ENCODE measurements around the gene CMIP. TPM values are rescaled to one million over a fixed set of nuclear protein-coding genes. Genes with fewer than 3 reads are reported as not detected.

Gene CMIP
- polyA plus RNA-seq, 12 donors, result 11.8 to 43.9 (median 15.9) TPM; not detected in 1

GRCh38 chr16:81458827-81459598, 14.4 kb downstream of the CMIP start:
- no peak for DNase-seq

GRCh38 chr16:81460075-81460474, 15.5 kb downstream of the CMIP start:
- DNase-seq, result no peak

DNA sequence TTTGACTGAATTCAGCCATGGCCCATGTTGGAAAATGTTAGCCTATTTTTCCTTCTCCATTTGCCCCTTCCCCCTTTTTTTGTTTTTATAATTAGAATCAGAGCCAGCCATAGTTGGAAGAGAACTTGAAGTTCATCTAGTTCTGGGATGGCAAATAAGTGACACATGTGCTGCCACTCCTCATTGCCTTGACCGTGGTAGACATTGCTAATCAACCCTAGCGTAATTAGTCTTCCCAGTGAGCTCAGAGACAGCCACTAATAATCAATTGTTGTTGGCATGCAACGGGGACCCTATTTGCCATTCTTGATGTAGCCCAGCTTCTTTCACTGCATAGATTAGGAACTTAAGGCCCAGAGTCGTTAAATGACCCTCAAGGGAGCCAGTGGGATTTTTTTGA, 16.6 kb downstream of the CMIP start:
- DNase-seq, result no peak

DNA sequence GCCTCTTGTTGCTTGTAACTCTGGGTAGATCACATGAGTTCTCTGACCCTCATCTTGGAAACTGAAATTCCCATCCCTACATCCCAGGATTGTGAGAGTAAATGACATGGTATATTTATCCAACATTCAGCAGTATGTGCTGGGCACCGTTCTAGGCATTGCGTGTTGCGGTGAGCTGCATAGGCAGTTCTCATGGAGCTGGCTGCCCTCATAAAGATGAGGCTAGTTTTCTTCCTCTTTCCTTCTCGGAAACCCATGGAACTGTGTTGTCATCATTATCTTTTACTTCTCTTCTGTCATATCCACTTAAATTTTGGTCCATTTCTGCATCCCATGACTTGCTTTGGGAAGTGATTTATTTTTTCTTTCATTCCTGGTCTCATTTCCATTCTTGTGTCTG, 17.2 kb downstream of the CMIP start:
- no peak for DNase-seq

DNA sequence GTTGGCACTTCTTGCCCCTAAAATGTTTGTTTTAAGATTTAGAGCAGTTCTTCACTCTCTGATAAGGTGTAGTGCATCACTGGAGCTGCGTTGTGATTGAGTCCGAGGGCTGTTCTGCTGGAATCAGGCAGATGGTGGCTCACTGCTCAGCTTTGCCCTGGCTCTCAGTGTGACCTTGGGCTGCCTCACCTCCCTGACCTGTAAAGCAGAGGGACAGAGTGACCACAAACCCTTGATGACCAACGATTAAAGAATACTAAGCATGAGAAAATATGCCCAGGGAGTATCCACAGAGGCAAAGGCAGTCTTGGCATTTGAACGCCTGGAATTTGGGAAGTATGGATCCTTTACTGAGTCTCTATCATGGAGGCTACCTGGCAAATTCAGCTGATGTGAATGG, 18.1 kb downstream of the CMIP start:
- DNase-seq, result no peak

DNA sequence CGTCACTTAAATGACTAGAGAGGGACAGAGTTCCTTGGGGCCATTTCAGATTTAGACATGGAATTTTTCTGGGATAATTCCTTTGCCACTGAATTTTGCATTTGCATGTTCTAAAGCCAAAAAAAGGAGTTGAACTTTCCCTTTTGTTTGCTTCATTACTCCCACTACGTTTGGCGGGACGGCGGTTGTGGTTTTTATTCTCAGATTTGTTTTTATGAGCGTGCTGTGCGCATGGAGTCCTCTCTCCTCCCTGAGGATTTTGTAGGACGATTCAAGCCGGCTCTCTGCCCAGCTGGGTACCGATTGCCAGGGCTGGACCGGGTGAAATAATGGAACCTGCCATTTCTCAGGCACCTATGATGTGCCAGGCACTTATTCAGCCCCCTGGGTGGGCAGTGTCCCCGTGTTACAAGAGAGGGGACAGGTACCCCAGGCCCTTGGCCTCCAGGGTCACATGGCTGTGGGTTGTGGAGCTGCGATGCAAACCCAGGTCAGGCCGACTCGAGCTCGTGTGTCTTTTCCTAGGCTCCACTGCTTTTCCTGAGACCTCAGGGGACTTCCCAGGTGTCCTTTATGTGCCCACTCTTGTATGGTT, 18.8 kb downstream of the CMIP start:
- no peak for DNase-seq

DNA sequence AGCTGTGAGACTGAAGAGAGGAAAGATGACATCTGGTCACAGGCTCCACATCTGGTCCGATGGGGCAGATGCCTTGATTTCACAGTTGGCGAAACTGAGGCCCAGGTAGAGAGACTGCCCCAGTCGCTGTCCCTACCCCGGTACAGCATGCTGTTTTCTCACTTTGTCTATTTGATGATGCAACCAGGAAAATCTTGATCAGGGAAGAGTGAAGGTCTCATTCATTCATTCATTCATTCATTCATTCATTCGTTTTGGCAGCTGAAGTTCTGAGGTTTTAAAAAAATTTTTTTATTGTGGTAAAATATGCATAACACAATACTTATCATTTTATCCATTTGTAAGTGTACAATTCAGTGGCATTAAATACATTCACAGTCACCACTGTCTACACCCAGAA, 19.7 kb downstream of the CMIP start:
- DNase-seq, result no peak

- DNase-seq, result no peak
These were observed 20.9 kb downstream of the CMIP start for GRCh38 chr16:81465375-81465943.

GRCh38 chr16:81466356-81466980, 21.9 kb downstream of the CMIP start:
- DNase-seq, result no peak

DNA sequence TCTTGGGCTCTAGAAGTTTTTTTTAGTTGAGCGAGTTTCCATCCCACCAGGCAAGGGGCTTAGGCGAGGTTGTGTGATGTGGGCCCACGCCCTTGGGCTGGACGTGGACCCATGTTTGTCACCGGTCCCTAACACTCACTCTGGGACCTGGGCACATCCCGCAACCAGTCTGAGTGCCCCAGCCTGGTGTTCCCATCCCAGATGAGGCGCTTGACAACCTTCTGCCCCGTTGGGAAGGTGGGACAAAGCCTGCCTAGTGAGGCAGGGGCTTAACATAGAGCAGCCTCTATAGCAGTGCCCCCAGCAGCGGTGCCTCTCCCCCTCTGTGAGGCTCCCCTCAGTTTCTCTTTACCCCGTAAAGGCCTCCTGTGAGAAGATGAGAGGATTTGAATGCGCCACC, 22.5 kb downstream of the CMIP start:
- no peak for DNase-seq

DNA sequence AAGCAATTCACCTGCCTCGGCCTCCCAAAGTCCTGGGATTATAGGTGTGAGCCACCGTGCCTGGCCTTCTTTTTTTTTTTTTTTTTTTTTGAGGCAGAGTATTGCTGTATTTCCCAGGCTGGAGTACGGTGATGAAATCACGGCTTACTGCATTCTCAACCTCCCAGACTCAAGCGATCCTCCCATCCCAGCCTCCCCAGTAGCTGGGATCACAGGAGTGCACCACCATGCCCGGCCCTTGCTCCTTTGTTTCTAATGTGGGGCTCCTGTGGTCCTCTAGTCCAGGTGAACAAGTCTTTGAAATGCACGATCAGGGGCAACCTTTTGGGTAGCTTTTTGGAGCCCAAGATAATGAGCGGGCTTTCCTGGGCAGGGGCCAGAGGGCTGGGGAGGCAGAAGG, 23.2 kb downstream of the CMIP start:
- no peak for DNase-seq

- DNase-seq, result no peak
These were observed 23.8 kb downstream of the CMIP start for GRCh38 chr16:81468269-81468902.

DNA sequence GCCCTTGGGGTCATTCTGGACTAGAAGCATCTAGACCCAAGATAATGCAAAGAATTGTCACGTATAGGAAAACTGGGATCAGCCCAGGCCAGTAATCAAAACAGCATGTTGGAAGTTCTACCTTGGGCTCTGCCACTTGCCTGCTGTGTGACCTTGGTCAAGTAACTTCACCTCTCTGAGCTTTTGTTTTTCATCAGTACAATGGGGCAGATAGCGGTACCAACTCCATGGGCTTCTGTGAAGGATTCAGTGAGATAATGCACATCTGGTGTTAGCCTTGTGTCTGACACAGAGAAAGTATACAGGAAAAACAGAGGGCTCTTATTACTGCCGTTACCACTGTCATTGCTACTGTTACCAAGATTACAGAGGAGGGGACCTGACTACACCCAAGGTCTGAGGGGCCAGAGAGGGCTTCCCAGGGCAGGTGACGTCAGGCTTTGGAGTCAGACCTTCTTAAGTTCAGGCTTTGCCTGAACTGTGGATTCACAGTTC, 24.6 kb downstream of the CMIP start:
- no peak for DNase-seq

DNA sequence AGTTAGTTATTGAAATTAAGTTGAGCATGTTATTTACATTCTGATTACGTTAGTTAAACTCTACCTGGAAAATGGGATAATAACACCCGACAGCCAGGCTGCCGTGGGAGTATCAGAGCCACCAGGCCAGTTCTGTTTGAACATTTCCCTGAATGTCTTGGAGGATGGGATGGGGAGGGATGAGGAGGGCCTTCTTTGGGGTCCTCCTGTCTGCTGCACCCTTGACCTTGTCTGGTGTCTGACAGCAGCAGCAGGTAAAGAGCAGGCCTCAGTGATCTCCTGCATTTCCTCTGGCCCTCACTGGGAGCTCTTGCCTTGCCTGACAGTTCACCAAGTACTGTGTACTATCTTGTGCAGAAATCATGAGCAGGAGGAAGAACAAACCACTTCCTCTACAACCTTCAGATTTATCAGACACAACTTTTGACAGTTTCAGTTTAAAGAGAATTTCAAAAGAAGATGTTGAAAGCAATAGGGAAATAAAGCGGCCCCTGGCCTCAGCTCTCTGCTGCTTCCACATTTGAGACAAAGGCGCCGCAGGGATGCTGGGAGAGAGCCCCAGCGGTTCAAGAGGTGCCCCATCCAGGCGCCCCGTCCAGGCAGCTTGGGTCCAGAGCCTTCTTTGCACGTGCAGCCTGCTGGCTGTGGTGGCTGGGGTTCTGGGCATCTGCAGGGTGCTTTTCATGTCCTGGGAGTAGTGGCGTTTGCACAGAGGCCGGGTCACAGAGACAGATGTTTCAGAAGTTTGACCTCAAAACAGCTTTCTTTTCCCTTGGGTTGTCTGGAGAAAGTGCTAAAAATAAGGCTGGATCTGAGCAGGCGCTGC, 25.3 kb downstream of the CMIP start:
- no peak for DNase-seq

GRCh38 chr16:81470796-81471636, 26.4 kb downstream of the CMIP start:
- no peak for DNase-seq

DNA sequence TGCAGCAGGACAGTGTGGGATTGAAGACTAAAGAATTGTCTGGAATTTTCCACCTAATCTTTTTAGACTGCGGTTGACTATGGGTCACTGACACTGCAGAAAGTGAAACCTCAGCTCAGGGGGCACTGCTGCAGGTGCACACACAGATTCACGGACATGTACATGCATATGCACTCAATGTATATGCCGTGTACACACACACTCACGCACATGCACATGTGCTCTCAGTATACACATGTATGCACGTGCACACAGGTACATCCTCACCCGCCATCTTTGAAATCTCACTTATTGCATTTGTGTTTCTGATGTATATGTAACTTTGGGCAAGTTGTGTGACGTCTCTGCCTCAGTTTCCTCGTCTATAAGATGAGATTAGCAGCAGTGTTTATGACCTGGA, 27.3 kb downstream of the CMIP start:
- no peak for DNase-seq

- DNase-seq, result no peak
These were observed 27.8 kb downstream of the CMIP start for GRCh38 chr16:81472391-81472790.

- no peak for DNase-seq
These were observed 28.5 kb downstream of the CMIP start for GRCh38 chr16:81473066-81473488.

DNA sequence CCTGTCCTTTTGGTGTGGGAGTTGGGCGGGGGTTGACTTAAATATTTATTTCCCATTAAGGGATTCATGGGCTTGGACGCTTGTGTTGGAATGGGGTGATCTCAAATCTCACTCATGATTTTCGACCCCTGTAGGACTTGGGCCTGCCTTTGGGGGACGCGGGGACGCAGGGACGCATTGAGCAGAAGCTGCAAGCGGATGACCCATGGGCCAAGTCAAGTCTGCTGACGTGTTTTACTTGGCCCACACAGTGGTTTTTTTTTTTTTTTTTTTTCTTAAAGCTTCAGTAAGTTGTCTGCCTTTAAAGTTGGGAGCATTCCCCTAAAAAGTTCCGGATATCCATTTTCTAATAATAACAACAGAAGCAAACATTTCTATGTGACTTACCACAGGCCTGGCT, 28.9 kb downstream of the CMIP start:
- peak; percentile 48 for DNase-seq

Measured in muscle of arm (tissue), 12 donors.